ENCODE results near the gene FLII.
"Not testable (repeated sequence)": the region's sequence is repeated elsewhere in the genome, so short reads cannot be mapped to it uniquely, and the experiment has no call there.

The FLII gene

DNA sequence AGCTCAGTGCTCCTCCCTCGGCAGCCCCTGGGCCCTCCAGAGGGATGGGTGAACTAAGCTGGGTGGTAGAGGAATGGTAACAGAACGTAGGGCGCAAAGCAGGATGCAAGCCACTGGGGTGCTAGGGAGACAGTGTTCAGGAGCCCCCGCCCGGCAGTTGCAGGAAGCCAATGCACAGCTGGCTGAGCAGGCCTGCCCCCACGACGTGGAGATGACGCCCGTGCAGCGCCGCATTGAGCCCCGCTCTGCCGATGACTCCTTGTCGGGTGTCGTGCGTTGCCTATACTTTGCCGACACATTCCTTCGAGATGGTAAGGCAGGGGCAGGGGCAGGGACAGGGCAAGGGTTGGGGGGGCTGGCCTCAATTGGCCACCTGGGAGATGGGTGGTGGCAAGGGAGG, 20.2 kb downstream of the FLII start:
- DNase-seq = no peak

DNA sequence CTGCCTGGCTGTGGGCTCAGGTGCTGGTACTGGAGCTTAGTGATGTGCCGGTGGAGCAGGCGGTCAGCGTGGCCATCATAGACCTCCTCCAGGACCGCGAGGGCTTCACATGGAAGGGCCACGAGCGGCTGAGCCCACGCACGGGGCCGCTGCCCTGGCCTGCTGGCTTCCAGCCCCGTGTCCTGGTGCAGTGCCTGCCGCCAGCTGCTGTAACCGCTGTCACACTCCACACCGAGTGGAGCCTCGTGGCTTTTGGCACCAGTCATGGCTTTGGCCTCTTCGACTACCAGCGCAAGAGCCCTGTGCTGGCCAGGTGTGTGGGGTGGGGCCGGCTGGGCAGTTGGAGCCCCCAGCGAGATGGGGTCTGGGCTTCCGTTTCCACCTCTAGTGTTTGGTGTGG, 21.1 kb downstream of the FLII start:
- no peak for DNase-seq

- no peak for DNase-seq
These were observed 22.0 kb downstream of the FLII start for GRCh38 chr17:18236494-18236893.

- no peak for DNase-seq
These were observed 22.7 kb downstream of the FLII start for GRCh38 chr17:18235743-18236256.

GRCh38 chr17:18234853-18235380, 23.6 kb downstream of the FLII start:
- no peak for DNase-seq

DNA sequence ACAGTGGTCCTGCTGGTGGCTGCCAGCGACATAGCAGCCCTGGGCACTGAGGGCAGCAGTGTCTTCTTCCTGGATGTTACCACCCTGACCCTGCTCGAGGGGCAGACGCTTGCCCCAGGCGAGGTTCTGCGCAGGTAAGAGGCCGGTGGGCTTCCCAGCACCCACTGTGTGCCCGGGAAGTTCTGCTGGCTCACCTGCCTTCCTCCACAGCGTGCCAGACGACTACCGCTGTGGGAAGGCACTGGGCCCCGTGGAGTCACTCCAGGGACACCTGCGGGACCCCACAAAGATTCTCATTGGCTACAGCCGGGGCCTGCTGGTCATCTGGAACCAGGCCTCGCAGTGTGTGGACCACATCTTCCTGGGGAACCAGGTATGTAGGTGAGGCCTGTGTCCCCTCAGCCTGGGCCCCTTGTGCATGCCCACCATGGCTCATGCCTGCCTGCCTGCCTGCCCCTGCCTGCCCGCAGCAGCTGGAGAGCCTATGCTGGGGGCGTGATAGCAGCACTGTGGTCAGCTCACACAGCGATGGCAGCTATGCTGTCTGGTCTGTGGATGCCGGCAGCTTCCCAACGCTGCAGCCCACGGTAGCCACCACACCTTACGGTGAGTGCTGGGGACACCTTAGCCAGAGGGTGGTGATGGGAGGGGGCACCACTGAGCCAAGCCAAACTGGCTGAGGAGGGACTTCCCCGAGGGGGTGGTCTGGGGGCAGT, 24.6 kb downstream of the FLII start:
- DNase-seq = no peak

- DNase-seq = no peak
These were observed 27.4 kb downstream of the FLII start for GRCh38 chr17:18231164-18231563.

DNA sequence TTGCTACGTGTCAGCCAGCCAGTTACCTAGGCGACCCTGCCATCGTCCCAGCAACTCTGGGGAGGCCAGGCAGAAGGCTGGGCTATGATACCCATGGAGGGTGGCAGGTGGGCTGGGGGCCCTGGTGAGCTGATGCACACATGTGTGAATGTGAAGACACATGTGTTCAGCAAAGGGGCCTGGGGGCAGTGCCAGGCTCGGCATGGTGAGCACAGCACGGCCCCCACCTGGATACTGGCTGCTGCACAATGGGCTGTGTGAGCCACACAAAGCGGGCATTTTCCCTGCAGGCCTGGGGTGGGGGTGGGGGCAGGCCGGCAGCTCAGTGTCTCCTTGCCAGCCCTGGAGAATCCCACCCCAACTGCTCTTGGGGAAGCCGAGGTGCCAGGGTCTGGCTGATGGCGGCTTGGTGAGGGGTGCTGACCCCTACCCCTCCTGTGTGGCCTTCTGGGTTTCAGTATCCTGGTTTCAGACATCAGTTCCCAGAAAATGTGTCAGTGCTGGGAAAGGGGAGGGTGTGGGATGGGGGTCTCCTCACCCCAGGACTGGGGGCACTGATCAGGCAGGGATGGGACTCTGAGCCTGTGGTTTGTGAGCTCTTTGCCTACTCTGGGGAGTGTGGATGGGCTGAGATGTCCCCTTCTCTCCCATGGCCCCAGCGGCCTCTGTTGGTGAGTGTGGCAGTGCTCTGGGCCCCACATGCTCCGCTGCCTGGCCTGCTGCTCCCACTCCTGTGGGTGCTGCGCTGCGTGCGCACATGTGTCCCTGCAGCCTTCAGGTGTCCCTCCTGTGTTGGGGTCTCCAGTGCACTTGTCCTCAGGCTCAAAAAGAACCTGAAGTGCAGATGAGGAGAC, 28.0 kb downstream of the FLII start:
- no peak for DNase-seq

DNA sequence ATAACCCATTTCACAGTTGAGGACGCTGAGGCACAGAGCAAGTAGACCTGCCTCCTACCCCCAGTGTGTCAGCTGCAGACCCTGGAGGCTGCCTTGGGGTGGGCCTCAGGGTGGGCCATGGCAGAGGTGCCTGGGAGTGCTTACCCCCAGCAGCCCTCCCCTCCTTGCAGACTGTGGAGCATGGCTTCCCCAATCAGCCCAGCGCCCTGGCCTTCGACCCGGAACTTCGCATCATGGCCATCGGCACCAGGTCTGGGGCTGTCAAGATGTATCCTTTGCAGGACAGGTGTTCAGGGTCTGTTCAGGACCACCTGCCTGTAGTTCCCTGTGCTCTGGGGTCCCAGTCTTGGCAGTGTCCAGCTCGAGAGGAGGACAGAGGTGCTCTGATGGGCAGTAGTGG, 28.8 kb downstream of the FLII start:
- DNase-seq = no peak

GRCh38 chr17:18229254-18229653, 29.3 kb downstream of the FLII start:
- DNase-seq = no peak

DNA sequence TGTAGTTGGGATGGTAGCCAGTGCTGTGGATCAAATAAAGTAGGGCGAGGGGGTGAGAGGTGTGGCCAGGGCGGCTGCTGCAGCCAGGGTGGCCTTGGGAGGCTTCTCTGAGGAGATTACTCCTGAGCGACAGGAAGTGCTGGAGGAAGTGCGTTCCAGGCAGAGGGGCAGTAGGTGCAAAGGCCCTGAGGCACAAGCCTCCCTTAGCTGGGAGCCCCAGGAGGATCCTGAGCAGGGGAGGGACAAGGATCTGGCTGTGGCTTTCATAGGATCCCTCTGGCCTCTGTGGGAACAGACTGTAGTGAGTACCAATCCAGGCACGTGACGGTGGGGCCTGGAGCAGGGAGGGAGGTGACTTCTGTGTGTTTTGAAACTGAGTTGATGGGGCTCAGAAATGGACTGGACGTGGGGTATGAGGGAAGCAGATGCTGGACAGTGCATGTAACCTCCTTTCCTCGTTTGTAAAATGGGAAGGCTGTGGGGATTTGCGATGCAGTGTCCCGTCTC, 30.3 kb downstream of the FLII start:
- DNase-seq = no peak

GRCh38 chr17:18227635-18228034, 30.9 kb downstream of the FLII start:
- DNase-seq = no peak

GRCh38 chr17:18226284-18226945, 32.1 kb downstream of the FLII start:
- DNase-seq = no peak

- DNase-seq = no peak
These were observed 32.8 kb downstream of the FLII start for GRCh38 chr17:18225642-18226283.

- DNase-seq = peak; percentile 56 to 79
These were observed 33.4 kb downstream of the FLII start, which contains the start of gene LLGL1 for GRCh38 chr17:18225121-18225641. TSS of gene LLGL1 (plus strand) at chr17:18225635. CDS start at chr17:18225683, 48 bp downstream.

DNA sequence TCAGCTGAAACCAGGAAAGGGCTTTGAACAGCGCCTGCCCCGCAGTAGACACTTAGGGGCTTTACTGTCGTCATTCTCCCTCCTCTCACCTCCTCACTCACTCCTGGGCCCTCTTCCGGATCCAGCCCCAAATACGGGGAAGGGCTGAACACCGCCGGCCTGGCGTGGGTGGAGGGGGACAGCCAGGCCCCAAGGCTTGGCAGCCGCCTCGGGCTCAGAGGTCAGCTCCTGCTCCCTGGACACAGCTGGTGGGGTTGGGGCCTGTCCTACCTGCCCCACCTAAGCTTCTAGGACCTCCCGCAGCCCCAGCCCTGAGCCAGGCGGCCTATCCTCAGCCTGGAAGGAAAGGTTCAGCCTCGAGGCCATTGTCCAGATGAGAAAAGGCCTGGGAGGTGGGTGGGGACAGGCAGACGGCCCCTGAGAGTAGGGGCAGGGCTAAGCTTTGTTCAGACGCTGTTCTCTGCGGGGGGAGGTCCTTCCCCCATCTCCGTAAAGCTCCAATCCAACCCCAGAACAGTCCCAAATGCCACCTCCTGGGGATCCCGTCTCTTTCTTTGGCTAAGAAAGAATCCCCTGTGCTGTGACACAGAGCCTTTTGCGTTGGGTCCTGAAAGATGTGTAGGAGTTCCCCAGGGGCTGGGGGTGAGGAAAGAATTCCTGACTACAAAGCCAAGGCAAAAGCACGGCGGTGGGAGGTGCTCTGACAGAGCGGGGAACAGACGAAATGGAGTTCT, 34.0 kb downstream of the FLII start:
- no peak for DNase-seq

DNA sequence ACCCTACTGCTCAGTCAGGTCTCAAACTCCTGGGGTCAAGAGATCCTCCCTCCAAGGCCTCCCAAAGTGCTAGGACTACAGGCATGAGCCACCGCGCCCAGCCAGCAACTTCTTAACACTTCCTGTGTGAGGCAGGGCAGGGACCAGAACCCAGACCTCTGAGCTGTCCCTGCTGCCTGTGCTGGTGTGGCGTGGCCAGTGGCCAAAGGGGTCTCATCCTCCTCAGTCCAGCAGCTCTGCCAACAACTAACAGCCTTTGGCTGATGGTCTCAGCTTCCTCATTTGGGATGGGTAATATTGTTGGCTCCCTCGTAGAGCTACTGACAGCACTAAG, 34.5 kb downstream of the FLII start:
- no peak for DNase-seq

DNA sequence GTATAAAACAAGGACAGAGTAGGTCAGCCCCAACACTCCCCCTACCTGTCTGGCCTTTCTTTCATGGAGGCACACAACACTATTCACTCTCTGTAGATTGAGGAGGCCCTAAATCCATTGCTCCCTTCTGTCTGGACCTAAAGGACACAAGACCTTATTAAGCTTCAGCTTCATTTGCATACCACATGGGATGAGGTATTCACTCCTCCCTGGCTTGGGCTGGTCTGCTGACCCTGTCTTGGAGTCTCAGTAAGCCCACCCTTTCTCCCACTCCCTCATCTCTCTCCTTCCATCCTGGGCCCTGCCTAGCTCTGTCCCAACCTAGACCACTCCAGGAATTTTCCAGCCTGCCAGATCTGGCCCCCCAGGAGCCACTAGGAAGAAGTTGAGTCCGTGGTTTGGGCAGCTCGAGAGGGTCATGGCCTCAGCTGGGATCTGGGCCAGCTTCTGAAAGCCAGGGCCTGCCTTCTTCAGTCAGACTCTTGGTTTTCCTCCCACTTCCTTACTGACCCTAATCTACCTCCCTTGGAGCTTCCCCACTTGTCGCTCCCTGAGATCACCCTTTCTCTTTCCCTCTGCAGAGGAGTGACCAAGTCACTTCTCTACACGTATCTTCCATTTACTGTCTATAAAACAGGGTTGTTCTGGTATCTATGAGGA, 39.7 kb downstream of the FLII start:
- no peak for DNase-seq

DNA sequence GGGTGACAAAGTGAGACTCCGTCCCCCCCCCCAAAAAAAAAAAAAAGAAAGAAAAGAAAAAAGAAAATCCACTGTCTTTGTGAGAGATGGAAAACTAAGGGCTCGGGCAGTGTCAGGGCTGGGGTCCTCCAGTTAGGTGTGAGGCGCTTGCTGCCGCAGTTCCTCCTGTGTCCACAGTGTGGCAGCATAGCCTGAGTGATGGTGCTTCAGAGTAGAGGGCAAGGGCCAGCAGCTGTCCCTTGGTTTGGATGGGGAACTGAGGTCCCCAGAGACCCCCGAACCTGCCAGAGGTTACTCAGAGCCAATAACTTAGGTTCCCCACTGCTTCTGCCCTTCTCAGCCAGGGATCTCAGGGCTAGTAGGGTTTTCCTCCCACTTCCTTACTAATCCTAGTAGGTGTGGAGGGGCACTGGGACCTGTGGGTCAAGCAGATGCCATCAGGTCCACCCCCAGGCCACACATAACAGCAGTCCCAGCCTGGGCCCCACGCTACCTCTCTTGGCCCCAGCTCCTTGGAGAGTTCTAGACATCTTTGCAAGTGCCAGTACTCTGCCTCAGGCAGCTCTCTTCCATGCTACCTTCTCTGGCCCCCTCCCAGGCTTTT, 41.0 kb downstream of the FLII start:
- DNase-seq = no peak

DNA sequence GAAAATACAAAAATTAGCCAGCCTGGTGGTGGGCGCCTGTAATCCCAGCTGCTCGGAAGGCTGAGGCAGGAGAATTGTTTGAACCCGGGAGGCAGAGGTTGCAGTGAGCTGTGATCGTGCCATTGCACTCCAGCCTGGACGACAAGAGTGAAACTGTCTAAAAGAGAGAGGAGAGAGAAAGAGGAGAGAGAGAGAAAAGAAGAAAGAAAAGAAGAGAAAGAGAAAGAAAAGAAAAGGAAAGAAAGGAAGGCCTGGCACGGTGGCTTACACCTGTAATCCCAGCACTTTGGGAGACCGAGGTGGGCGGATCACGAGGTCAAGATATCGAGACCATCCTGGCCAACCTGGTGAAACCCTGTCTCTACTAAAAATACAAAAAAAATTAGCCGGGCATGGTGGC, 41.6 kb downstream of the FLII start:
- DNase-seq = not testable (repeated sequence)

All from NCI-H187 (cell line).